HepG2 (cell line): ENCODE measurements around the gene ADCY6. TPM values are rescaled to one million over a fixed set of nuclear protein-coding genes. Genes with fewer than 3 reads are reported as not detected.

ENCODE experiments used
- CC2D1A ChIP-seq: sonication (generic); formaldehyde crosslinking; IDR thresholded peaks from 2 replicates; pipeline ENCODE4 v1.8.1; 2023; ENCODE audit warnings: mild to moderate bottlenecking, missing genetic modification reagents
- HCFC1 ChIP-seq: fragments of 150-350 bp; IDR thresholded peaks from 2 replicates; pipeline ENCODE4 v1.6.1; 2014; ENCODE audit warnings: low read depth, low read length
- HDAC6 ChIP-seq: fragments of 200-600 bp; sonication (generic); IDR thresholded peaks from 2 replicates; pipeline ENCODE4 v1.7.0; 2017; ENCODE audit warnings: mild to moderate bottlenecking, antibody characterized with exemption, low read length, low read depth
- MLLT10 ChIP-seq: sonication (generic); formaldehyde crosslinking; IDR thresholded peaks from 2 replicates; pipeline ENCODE4 v1.4.0; 2020; ENCODE audit warnings: missing genetic modification reagents
- NFIC ChIP-seq: IDR thresholded peaks from 2 replicates; pipeline ENCODE4 v1.6.1; 2012; ENCODE audit warnings: mild to moderate bottlenecking, low read length, inconsistent platforms
- POLR2A ChIP-seq, 2 experiments: IDR thresholded peaks; 2 replicates each; pipeline ENCODE4 v1.6.1; 2011; ENCODE audit warnings: low read depth in 2 of 2, low read length in 2 of 2, mild to moderate bottlenecking in 1 of 2, moderate library complexity in 1 of 2; ENCODE audit not compliant: insufficient read depth in 1 of 2
- REST ChIP-seq, 2 experiments: IDR thresholded peaks; 2 replicates each; pipeline ENCODE4 v1.6.1; 2011 to 2012; ENCODE audit warnings: low read length in 2 of 2, borderline replicate concordance in 1 of 2, low read depth in 1 of 2, mild to moderate bottlenecking in 1 of 2, moderate library complexity in 1 of 2
- SOX5 ChIP-seq: IDR thresholded peaks from 2 replicates; pipeline ENCODE4 v1.6.1; 2016; ENCODE audit warnings: borderline replicate concordance
- TFAP4 ChIP-seq: sonication (generic); IDR thresholded peaks from 2 replicates; pipeline ENCODE4 v1.6.1; 2016; ENCODE audit warnings: low read depth, borderline replicate concordance
- ZBTB39 ChIP-seq: sonication (generic); formaldehyde crosslinking; IDR thresholded peaks from 2 replicates; pipeline ENCODE4 v1.5.0; 2020; ENCODE audit warnings: missing genetic modification reagents
- ZFY ChIP-seq: sonication (generic); formaldehyde crosslinking; IDR thresholded peaks from 2 replicates; pipeline ENCODE4 v1.4.0; 2020; ENCODE audit warnings: missing genetic modification reagents
- ZMAT3 ChIP-seq: sonication (generic); formaldehyde crosslinking; conservative IDR thresholded peaks from 2 replicates; pipeline ENCODE4 v1.7.0; 2021; ENCODE audit warnings: missing genetic modification reagents
- ZNF136 ChIP-seq: sonication (generic); formaldehyde crosslinking; IDR thresholded peaks from 2 replicates; pipeline ENCODE4 v1.8.1; 2022; ENCODE audit warnings: low read depth, mild to moderate bottlenecking, moderate library complexity, missing genetic modification reagents
- ZNF20 ChIP-seq: sonication (generic); formaldehyde crosslinking; IDR thresholded peaks from 2 replicates; pipeline ENCODE4 v1.4.0; 2020; ENCODE audit warnings: mild to moderate bottlenecking, moderate library complexity, missing genetic modification reagents
- ZNF225 ChIP-seq: sonication (generic); formaldehyde crosslinking; IDR thresholded peaks from 2 replicates; pipeline ENCODE4 v1.4.0; 2020; ENCODE audit warnings: mild to moderate bottlenecking, missing genetic modification reagents
- ZNF383 ChIP-seq: sonication (generic); formaldehyde crosslinking; IDR thresholded peaks from 2 replicates; pipeline ENCODE4 v1.4.0; 2020; ENCODE audit warnings: missing genetic modification reagents, mild to moderate bottlenecking, borderline replicate concordance
- ZNF660 ChIP-seq: sonication (generic); formaldehyde crosslinking; IDR thresholded peaks from 2 replicates; pipeline ENCODE4 v1.5.1; 2020; ENCODE audit warnings: mild to moderate bottlenecking, low read depth, missing genetic modification reagents, borderline replicate concordance
- ZNF687 ChIP-seq: sonication (generic); formaldehyde crosslinking; IDR thresholded peaks from 2 replicates; pipeline ENCODE4 v1.5.1; 2020; ENCODE audit warnings: mild to moderate bottlenecking, missing genetic modification reagents, moderate library complexity
- ZNF782 ChIP-seq: sonication (generic); formaldehyde crosslinking; IDR thresholded peaks from 2 replicates; pipeline ENCODE4 v1.4.0; 2020; ENCODE audit warnings: missing genetic modification reagents, mild to moderate bottlenecking, borderline replicate concordance
- polyA plus RNA-seq, 8 experiments: library from polyadenylated mRNA; depleted of rRNA in 3 of 8; stranded (reverse) in 7 of 8; unstranded in 1 of 8; fragments of >200 nt; fragmentation: Illumina TruSeq in 4 of 8; extraction: Trizol in 4 of 8; gene quantifications; 2 replicates each; pipeline versions ENCODE4 v1.2.1 to v1.2.3, GENCODE V29; 2011 to 2016; ENCODE audit warnings: low read depth in 4 of 8, missing spikeins in 1 of 8, mixed read lengths in 1 of 8; ENCODE audit not compliant: insufficient read depth in 1 of 8
- total RNA-seq, 5 experiments: library from RNA; depleted of rRNA; stranded (reverse); fragments of >200 nt; fragmentation: Illumina TruSeq; extraction: Trizol; gene quantifications; 2 replicates each; pipeline ENCODE4 v1.2.3, GENCODE V29; 2016; ENCODE audit warnings: low read depth in 1 of 5

The ADCY6 gene
- total and polyA plus RNA-seq, 2 of the 13 experiments (the other 11 are each of a cell fraction or from before 2014, with no cell fraction given): 10.6 to 11.8 TPM

- TF ChIP-seq TFAP4: peak; percentile 57; the same call in 1 of the 2 replicates
- TF ChIP-seq ZNF136: no peak
- TF ChIP-seq ZBTB39 (CRISPR knock-in tag): peak; percentile 61; the same call in 1 of the 2 replicates
- TF ChIP-seq POLR2A (IDR thresholded peaks at IDR 0.05; ENCODE audit: insufficient read depth in 1 of 2, low read depth in 2 of 2, low read length in 2 of 2): peak; percentile 77 to 92
- TF ChIP-seq NFIC: no peak
- TF ChIP-seq ZNF383 (CRISPR knock-in tag): no peak
- TF ChIP-seq HCFC1: peak; percentile 64
- TF ChIP-seq MLLT10 (CRISPR knock-in tag): 0 out of 2 replicates have a peak, but pooled peaks have one; percentile 31
- peak; percentile 98 for TF ChIP-seq ZNF687 (CRISPR knock-in tag)
- 0 out of 2 replicates have a peak, but pooled peaks have one; percentile 26 for TF ChIP-seq ZMAT3 (CRISPR knock-in tag)
- TF ChIP-seq SOX5 (CRISPR knock-in tag): peak; percentile 71
- TF ChIP-seq ZNF225 (CRISPR knock-in tag): no peak
- TF ChIP-seq HDAC6: no peak
- no peak for TF ChIP-seq ZNF660 (CRISPR knock-in tag)
- TF ChIP-seq ZNF782: peak; percentile 19; the same call in 1 of the 2 replicates
- 0 out of 4 replicates have a peak, but pooled peaks of 1 of the 2 experiments have one; percentile 18 for TF ChIP-seq REST (IDR thresholded peaks at IDR 0.05; ENCODE audit: borderline replicate concordance in 1 of 2, low read depth in 1 of 2, low read length in 2 of 2)
- TF ChIP-seq ZFY (CRISPR knock-in tag): peak; percentile 98
- TF ChIP-seq ZNF20 (CRISPR knock-in tag): no peak; the same call in 1 of the 2 replicates
- no peak for TF ChIP-seq CC2D1A (CRISPR knock-in tag)
These were observed 72.2 kb downstream of the ADCY6 start, which contains the start of gene CCNT1 (continued) for GRCh38 chr12:48716493-48717251.
